ENCODE data around the gene ZNF346.
A peak's percentile ranks its signal among the peaks of the same experiment; 100 is the strongest.

Gene ZNF346

DNA sequence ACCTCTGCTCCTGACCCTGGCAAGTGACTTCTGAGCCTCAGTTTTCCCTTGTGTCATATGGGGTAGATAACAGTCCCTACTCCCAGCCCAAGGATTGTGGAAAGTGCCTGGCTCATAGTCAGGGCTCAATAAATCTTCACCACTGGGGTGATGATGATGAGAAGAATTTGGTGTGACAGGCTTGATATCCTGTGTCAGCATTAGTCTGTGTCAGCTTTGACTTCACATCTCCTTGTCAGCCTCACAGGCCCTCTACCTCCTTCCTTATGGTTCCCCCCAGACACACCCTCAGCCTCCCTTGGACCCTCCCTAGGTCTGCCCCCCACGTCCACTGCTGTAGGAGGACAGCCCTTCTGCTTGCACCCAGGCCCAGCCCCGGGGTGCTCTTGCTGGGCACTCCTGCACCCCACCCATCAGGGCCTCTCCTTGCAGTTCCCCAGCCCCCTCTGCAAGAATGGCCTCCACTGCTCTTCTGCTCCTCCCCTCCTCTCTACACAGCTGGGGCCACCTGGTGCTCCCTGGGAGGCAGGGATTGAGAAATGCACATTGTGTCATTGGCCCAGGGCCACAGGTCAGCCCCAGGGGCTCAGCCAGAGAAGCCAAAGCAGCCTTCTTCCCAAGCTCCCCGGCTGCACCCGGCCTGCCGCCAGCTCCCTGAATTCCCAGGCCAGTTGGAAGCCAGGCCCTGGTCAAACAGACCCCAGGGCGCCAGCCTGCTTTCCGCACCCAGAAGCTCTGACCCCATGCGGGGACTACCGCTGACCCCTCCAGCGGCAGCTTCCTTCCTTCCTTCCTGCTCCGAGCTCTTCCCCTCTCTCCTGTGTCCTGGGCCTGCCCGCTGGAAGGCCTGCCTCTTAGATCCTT lies 72.0 kb downstream of the ZNF346 start:
- DNase-seq (ENCODE audit: low spot score): peak; percentile 34

DNA sequence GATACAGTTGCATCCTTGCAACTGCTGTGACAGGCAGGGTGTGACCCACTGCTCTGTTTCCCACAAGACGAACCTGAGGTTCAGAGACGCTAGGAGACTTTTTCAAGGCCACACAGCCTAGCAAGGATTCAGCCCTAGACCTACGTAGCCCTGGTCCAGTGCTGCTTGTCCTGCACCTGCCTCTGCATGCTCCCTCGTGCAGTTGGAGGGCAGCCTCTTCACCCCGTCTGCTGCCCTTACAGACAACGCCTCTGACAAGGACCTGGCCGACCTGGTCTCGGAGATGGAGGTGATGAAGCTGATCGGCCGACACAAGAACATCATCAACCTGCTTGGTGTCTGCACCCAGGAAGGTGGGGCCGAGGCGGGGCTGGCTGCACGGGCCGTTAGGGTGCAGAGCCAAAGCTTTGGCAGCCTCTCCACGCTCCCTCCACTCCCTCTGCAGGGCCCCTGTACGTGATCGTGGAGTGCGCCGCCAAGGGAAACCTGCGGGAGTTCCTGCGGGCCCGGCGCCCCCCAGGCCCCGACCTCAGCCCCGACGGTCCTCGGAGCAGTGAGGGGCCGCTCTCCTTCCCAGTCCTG lies 72.7 kb downstream of the ZNF346 start:
- no peak for DNase-seq (ENCODE audit: low spot score)

DNA sequence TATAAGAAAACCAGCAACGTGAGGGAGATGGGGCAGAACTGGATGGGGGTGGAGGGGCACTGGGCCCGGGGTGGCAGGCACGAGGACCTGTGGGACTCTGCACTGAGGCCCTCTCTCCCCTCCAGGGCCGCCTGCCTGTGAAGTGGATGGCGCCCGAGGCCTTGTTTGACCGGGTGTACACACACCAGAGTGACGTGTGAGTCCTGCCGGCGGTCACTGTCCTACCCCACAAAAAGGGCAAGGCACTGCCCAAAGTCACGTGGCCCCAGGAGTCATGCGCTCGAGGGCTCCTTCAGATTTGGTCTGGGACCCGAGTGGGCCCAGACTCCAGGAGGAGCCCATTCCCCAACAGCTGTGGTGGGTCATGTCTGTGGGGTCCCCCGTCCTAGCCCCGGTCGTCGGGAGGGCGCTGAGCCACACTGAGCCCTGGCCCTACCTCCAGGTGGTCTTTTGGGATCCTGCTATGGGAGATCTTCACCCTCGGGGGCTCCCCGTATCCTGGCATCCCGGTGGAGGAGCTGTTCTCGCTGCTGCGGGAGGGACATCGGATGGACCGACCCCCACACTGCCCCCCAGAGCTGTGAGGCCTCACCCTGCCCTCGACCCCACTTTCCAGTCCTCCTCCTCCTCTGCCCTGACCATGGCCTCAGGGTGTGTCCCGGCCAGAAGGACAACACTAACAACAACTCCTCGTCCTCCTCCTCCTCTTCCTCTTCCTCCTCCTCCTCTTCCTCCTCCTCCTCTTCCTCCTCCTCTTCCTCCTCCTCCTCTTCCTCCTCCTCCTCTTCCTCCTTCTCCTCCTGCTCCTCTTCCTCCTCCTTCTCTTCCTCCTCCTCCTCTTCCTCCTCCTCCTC lies 73.9 kb downstream of the ZNF346 start:
- DNase-seq (ENCODE audit: low spot score): no peak

DNA sequence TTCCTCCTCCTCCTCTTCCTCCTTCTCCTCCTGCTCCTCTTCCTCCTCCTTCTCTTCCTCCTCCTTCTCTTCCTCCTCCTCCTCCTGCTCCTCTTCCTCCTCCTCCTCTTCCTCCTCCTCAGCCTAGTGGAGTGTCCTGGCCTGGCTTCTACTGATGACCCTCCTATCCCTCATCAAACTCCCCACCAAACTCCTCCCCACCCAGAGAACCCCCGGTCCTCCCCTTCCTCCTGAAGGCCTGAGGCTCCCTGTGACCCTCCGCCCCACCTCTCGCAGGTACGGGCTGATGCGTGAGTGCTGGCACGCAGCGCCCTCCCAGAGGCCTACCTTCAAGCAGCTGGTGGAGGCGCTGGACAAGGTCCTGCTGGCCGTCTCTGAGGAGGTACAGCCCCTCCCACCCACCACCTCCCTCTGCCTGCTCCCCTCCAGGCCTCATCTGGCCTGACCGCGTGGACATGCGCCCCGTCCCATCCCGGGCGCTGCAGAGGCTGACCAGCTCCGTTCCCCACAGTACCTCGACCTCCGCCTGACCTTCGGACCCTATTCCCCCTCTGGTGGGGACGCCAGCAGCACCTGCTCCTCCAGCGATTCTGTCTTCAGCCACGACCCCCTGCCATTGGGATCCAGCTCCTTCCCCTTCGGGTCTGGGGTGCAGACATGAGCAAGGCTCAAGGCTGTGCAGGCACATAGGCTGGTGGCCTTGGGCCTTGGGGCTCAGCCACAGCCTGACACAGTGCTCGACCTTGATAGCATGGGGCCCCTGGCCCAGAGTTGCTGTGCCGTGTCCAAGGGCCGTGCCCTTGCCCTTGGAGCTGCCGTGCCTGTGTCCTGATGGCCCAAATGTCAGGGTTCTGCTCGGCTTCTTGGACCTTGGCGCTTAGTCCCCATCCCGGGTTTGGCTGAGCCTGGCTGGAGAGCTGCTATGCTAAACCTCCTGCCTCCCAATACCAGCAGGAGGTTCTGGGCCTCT lies 74.8 kb downstream of the ZNF346 start:
- DNase-seq (ENCODE audit: low spot score): no peak

DNA sequence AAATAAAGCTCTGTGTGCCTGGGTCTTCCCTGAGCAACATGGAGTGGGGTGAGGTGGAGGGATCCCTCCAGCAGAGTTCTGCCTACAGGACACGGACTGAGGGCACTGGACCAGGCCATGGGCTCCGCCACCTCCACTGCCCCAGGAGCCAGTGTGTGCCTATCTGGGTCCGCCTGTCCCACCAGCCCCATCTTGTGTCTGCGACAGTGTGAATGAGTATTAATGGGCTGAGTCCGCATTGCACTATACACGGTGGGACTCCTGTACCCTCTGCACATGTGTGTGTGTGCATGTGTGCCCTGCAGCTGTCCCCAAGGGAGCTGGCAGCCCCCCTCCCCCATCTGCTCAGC lies 75.6 kb downstream of the ZNF346 start:
- DNase-seq (ENCODE audit: low spot score): no peak

DNA sequence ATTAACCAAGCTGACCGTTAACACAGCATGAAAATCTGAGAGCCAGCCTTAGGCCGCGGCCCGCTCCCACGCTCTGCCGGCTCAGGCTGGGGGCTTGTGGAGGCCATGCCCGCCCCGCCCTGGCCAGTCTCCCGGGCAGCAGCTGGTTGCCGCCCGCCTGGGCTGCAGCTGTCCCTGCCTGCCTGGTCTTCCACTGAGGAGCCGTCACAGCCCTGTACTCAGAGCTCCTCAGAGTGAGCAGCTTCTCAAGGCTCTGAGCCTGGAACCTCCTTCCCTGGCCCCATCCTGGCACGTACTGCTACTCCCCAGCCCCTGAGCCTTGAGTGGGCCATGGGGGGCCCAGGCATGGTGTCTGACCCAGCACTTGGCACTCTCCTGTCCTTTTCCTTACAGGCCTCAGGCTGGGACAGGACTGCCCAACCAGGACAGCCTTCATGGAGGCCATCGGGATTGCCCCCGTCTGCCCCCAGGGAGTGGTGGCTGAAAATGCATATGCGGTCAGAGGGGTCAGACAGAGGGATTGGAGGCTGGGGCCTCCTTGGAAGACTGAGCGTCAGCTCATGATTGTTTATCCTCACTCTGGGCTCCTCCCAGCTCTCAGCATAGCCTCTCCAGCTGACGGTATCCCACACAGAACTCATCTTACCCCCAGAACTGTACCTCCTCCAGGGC lies 76.1 kb downstream of the ZNF346 start:
- no peak for DNase-seq (ENCODE audit: low spot score)

DNA sequence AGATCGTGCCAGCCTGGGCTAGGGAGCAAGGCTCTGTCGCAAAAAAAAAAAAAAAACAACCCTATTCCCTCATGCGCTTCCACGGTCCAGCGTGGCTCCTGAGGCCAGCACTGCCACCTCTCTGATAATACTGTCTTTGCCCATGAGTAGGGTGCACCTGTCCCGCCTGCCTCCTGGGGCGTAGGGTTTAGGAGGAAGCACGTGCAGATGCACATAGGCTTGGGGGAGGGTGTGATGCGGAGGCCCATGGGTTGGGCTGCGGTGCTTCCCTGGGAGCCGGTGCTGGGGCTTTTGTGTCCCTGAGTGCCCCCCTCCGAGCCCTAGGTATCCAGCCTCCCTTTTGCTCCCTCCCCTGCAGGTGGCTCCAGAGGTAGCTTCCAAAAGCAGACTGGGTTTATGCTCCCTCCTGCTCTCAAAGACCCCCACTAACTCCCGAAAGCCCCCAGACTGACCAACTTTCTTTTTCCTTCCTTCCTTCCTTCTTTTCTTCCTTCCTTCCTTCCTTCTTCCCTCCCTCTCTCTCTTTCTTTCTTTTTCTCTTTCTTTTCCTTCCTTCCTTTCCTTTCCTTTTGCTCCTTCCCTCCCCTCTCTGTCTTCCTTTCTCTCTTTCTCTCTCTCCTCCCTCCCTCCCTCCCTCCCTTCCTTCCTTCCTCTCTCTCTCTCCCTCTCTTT lies 77.1 kb downstream of the ZNF346 start:
- no peak for DNase-seq (ENCODE audit: low spot score)

DNA sequence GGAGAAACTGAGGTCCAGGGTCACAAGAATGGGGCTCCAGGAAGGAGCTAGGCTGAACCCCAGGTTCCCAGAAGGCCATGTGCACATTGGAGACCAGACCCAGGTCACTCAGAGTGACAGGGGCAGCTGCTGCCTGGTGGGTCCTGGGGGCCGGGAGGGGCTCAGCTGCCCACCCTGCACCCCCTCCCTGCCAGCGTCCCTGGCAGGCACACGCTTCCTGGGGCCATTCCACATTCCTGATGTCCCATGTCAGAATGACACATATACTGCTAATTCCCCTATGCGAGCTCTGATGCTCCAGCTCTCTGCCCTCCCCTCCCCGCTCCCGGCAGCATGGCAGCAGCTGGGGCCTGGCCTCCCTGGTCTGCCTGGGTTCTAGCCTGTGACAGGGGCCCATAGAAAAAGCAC lies 78.2 kb downstream of the ZNF346 start:
- peak; percentile 48 for DNase-seq (ENCODE audit: low spot score)

DNA sequence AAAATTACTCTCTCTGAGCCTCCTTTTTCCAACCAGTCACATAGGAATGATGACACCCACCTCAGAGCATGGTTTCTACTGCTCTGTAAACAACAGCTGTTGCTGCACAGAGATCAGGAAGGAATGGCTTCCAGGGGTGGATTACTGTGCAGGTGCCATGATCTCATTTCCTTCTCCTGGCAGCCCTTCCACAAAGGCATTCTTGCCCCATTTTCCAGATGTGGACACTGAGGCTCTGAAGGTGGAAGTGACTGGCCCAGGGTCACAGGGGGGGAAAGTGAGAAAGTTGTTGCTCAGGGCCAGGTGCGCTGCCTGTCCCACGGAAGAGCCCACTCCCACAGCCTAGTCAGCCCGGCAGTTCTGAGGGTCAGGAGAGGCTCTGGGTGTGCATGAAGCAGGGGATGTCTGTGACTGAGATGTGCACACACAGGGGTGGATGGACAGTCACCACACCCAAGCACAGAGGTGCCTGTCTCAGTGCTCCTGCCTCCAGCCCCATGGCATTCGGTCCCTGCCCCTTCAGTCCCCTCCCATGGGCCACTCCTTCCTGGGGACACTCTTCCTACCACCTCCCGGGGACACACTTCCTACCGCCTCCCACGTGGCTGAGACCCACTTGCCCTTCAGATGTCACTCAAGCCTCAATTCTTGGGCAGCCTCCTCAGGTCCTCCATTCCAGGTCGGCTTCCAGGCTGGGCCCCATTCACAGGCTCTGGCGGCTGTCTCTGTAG lies 81.2 kb downstream of the ZNF346 start:
- DNase-seq (ENCODE audit: low spot score): no peak

DNA sequence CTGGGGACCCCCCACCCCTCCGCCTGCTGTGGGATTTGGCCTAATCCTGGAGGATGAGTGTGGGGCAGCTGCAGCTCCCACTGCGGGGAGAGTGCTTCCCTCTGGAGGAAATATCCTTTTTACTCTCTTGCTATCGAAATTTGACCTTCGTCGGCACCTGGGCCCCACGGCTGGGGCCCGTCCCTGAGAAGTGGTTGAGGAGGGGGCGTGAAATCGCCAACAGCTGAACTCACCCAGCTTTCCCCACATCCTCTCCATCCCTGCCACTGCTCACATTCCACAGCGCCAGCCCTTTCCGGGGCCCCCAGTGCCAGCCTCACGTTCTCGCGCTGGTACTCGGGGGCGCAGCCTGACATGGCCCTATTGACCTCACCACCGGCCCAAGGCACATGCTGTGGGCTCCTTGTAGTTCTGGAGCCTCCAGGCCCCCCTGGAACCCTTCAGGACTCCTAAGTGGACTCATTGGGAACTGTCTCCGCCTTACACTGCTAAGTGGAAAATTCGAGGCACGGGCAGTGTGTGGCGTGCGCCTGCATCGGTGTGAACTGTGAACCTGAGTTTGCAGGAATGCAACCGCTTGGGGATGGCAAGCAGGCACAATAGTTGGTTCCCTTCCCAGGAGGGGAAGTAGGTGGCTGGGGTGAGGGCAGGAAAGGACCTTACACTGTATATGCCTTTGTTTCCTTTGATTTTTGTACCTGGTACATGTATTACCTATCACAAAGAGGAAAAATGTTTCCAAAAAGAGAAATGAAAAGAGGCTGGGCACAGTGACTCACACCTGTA lies 83.4 kb downstream of the ZNF346 start:
- no peak for DNase-seq (ENCODE audit: low spot score)

DNA sequence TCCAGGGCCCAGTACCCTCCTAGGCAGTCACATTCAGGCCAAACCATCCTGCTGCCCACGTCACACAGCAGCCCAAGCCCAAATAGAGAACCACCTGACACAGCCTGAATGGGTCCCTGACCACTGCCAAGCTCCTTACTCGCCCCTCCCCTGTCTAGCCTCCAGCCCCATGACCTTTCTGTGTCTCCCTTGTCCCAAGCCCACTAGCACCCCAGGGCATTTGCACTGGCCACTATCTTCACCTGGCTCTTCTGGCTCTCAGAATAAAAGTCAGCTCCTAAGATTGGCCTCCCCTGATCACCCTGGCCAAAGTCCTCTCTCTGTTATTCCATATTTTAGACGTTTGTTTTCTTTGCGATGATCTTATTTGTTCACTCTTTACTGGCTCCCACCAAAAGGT lies 84.7 kb downstream of the ZNF346 start:
- no peak for DNase-seq (ENCODE audit: low spot score)

DNA sequence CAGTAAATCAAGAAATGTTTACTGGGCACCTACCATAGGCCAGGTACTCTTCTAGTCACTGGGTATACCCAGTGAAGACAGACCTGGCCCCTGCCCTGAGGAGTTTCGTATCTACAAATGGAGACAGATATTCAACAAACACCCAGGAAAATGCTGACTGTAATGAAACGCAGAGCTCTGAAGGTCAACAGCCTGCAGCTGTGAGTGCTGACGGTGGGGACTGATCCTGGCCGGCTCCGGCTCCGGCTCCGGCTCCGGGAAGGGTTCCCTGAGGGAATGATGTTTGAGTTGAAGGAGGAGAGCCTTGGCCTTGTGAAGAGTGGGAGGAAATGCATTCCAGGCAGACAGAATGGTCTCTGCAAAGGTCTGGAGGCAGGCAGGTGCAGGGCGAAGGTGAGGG lies 87.3 kb downstream of the ZNF346 start:
- no peak for DNase-seq (ENCODE audit: low spot score)

DNA sequence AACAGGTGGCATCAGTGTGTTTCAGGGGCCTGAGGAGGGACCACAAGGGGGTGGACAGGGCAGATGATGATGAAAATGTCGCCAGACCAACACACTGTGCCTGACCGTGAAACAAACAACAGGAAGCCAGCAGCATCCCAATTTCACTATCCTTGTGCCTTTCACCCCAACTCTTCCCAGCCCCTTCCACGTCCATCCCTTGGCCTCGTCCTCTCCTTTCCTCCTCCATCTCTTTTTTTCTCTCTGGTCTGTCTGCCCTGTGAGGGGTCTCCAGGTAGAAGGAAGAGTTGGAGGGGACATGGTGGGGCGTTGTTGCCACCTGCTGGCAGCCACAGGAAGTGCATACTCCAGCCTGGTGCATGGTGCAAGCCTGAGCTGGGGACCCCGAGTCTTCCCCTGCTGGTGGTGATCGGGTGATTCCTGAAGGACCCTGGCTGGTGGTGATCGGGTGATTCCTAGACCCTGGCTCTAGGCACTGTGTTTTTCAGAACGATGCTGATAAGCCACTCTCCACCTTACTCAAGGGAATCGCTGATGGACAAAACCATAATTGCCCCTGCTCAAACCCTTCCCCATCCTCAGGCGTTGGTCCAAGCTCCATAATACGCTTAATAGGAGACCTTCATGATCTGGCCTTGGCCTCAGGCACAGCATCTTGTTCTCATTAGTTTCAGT lies 89.4 kb downstream of the ZNF346 start:
- DNase-seq (ENCODE audit: low spot score): peak; percentile 45

DNA sequence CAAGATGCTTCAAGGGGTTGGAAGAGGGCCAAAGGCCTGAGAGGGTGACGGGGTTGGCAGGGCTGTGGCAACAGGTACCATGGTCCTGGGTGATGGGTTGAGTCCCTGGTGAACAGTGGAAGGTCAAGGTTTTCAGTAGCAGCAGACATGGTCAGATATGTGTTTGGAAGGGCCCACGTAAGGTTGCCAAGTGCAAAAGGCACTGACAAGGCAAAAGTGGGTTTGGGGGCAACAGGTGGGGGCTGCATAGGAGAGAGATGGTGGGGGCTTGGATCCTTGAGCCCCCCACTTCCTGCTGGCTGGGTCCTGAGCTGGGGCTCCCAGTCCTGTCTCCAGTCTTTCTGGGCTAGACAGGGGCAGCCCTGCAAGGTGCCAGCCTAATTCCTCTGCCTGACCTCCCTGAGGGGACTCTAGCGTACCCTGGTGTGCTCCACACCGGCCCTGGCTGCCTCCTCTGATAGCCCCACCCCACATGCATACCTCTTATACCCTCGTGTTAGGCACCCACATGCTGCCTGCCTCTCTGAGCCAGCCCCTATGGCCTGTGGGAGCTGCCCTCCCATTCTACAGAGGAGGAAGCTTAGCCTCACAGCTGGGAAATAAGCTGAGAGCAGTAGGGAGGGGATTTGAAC lies 90.2 kb downstream of the ZNF346 start:
- DNase-seq (ENCODE audit: low spot score): no peak

DNA sequence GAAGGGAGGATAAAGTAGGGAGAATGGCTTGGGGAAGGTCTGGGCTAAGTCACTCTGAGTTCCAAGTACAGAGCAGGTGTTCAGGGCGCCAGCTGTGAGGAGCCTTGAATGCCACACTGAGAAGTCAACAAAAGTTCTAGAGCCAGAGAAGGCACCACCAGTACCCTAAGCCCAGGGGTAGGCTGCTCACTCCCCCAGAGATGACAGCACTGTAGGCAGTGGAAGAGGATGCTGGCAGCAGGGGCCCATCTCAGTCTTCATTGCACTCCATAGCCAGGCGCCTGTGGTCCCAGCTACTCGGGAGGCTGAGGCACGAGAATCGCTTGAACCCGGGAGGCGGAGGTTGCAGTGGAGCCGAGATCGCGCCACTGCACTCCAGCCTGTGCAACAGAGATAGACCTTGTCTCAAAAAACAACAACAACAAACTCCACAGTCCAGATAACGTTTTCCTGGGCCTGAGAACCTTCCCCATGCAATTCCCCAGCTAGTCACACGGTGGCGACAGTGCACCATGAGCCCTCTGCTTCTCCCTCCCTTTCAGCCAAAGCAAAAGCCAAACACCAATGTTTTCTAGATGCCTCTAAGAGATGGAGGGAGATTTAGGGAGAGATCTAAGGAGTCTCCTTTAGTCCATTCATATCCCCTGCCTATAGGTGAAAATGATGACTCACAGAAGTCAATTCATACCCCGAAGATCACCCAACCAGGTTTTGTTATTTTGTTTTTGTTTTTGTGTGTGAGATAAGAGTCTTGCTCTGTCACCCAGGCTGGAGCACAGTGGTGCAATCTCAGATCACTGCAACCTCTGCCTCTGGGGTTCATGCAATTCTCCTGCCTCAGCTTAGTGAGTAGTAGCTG lies 91.3 kb downstream of the ZNF346 start:
- DNase-seq (ENCODE audit: low spot score): peak; percentile 76

DNA sequence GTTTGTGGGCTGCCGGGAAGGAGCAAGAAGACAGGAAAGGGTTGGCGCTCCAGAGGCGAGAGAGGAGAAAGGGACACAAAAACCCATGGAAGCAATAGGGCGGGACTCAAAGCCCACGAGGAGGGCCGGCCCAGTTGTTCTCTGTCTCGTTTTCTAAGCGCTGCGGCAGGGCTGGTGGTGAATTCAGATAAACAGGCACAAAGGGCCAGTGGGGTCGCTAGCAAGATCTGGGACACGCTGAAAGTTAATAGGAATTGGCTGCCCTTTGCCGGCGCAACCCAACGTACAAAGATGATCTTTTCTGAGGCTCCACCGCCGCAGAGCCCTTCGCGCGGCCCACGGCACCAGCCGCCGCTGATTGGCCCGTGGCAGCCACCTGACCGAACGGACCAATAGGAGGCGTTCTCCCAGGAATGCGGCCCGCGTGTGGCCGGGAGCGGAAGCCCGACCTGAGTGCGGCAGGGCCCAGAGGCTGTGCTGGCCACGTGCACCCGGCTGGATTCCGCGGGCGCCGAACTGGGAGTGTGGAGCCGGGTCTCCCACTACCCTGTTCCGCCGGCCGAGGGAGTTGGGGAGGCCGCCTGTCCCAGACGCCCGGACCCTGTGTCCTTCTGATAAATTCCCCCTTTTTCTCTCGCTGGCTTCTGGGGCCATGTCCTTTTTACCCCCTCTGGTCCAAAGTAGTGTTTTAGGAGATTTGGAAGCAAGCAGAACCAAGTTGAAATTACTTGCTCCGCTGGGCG lies 94.3 kb downstream of the ZNF346 start:
- DNase-seq (ENCODE audit: low spot score): no peak
